Colon (tissue), 2 donors: ENCODE results near the gene TMEM120B.
"Not testable (repeated sequence)": the region's sequence is repeated elsewhere in the genome, so short reads cannot be mapped to it uniquely, and the experiment has no call there.

Experiments used
- FAIRE-seq: peaks from 2 replicates; lab custom pipeline; 2012; peaks lifted over from hg19 to GRCh38; lab: Jason Lieb, UNC
- donor health status: control.
- donor health status: control.

Gene TMEM120B

DNA sequence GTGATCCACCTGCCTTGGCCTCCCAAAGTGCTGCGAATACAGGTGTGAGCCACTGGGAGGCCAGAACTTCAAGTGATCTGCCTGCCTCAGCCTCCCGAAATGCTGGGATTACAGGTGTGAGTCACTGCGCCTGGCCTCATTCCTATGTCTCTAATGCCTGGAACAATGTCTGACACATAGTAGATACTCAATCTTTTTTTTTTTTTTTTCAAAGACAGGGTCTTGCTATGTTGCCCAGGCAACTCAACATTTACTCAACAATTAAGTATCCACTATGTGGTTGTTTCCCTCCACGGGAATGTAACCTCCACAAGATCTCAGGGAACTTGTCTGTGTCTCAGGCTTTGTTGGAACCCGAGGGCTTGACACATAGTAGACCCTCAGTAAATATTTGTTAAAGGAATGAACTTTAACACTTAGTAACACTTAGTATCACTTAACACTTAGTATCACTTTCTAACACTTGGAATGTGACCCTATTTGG is 3.0 kb upstream of the TMEM120B start:
- no peak for FAIRE-seq

DNA sequence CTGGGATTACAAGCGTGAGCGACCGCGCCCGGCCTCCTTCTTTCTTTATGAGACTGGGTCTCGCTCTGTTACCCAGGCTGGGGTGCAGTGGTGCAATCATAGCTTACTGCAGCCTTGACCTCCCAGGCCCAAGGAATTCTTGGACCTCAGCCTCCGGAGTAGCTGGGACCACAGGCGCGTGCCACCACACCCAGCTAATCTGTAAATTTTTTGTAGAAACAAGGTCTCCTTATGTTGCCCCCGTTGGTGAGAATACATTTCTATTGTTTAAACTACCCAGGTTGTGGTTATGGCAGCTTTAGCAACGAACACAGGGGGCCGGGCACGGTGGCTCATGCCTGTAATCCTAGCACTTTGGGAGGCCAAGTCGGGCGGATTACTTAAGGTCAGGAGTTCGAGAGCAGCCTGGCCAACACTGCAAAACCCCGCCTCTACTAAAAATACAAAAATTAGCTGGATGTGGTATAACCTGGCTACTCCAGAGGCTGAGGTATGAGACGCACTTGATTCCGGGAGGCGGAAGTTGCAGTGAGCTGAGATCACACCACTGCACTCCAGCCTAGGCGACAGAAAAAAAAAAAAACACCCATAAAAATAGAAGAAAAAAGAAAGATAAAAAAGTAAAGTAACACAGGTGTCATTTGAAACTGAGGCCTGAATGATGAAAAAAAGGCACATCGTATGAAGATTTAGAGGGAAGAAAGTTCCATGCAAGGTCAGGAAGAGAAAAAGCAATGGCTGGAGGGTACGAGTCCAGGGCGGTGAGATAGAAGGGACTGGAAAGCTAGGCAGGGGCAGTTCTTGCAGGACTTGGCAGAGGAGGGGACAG is 977 bp upstream of the TMEM120B start:
- no peak for FAIRE-seq

DNA sequence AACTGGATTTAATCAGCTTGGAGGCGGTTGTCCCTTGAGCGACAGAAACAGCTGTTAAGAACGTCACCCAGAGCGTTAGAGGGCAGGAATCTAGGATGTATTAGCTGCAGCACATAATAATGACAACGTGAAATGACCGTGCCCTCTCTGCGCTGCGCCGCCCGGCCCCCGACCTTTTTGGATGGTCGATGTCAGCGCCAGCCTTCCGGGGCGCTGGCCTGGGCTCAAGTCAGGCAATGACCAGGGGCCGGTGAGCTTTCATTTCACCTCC is 427 bp upstream of the TMEM120B start:
- no peak for FAIRE-seq

DNA sequence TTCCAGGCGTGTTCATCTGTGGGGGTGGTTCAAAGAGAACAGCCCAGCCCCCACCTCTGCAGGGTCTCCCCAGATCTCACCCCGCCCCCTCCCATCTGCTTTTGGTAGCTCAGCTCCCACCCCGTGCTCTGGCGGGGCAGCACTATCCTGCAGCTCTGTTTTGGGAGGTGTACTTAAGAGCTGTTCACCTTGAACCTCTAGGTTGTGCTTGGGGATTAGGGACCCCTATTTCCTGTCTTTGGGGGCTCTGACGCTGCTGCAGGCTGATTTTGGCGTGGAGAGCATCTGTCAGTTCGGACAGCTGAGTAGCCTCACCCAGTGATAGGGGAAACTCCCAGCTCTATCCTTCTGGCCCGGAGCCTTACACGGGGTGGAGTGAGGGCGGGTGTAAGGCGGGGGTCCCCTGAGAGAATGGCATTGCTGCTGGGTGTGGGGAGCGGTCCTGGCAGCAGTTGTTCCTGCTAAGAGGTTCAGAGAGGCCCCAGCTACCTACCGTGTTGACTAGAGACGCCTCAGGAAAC is 765 bp downstream of the TMEM120B start:
- FAIRE-seq, result no peak

DNA sequence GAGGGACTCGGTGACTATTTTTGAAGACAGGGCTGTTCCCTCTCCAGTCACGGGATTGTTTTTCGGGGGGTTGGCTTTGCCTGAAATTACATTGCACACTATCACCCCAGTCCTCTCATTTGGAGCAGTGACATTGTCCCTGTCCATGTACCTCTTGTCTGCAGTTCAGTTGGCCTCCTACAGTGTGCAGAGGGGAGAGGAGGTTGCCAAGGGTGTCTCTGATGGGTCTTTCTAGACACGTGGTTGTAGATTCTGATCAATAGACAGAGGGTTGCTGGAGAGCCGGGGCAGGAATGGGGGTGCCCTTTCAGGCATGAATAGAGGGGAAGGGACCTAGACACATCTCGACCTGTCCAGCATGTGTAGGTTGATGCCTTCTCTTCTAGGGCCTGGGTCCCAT is 1.2 kb downstream of the TMEM120B start:
- FAIRE-seq, result no peak

DNA sequence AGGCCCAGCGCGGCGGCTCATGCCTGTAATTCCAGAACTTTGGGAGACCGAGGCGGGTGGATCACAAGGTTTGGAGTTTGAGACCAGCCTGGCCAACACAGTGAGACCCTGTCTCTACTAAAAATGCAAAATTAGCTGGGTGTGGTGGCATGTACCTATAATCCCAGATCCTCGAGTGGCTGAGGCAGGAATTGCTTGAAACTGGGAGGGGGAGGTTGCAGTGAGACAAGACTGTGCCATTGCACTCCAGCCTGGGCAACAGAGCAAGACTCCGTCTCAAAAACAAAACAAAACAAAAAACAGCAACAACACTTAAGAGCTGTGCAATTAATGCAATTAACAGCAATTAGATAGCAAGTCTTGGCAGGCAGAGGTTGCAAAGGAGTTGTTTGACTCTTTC is 2.5 kb downstream of the TMEM120B start:
- FAIRE-seq, result not testable (repeated sequence)

DNA sequence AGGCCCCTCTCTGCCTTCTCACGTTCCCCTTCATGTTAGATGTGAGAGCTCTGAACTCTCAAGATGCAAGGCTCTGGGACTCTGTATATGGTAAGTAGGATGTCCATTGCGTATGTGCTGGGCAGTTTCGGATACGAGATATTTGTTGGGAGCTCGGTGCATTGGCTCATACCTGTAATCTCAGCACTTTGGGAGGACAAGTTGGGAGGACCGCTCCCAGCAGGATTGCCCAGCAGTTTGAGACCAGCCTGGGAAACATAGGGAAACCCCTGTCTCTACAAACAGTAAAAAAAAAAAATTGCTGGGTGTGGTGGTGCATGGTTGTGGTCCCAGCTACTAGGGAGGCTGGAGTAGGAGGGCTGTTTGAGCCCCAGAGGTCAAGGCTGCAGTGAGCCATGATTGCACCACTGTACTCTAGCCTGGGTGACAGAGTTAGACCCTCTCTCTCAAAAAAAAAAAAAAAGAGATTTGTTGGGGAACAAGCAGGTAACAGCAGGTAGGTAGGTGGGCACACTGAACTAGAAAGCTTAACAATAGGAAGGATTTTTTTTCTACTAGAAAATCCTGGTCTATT is 3.4 kb downstream of the TMEM120B start:
- no peak for FAIRE-seq

DNA sequence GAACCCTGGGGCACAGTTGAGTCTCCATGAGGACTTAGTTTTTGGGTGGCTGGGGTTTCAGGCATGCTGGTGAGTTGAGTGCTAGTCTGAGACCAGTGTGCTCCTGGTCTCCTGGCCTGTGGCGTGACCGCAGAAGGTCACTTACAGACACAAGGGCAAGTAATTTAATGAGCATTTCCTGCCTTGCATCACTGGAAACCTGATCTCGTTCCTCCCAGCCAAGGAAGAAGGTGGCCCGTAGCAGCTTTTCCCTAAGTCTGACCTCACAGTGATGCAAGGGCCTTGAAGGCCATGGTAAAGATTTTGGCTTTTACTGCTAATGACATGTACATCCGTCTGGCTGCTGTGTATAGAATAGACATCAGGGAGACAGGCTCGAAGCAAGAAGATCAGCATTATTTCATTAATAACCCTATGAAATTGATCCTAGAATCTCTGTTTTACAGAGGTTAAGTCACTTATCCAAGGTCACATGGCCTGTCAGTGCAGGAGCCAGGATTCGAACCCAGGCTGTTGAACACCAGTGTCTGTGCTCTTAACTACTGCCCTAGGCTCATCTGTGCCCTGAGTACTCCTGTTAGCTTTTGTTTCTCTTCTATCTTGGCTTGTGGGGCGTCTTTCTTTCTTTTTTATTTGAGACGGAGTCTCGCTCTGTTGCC is 4.6 kb downstream of the TMEM120B start:
- FAIRE-seq, result no peak

DNA sequence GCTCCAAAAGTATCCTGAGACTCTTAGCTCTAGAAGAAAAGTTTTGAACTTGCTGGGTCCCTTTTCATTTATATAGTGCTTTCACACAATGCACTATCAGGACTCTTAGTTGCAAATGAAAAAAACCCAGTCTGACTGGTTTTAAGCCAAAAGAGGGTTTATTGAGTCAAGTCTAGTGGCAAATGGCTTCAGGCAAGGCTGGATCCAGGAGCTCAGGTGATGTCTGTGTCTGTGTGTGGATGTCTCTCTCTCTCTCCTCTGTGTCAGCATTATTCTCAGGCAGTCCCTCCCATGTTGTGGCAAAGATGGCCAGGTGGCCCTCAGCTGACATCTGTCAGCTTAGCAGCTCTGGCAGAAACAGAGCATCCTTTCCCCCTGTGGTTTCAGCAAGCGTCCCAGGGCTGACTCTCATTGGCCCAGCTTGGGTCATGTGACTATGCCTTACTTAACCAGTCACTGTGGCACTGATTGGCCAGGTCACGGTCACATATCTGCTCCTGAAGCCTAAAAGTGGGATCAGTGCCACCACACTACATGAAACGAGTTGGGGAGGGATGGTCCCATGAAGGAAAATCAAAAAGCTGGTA is 6.2 kb downstream of the TMEM120B start:
- FAIRE-seq, result no peak

DNA sequence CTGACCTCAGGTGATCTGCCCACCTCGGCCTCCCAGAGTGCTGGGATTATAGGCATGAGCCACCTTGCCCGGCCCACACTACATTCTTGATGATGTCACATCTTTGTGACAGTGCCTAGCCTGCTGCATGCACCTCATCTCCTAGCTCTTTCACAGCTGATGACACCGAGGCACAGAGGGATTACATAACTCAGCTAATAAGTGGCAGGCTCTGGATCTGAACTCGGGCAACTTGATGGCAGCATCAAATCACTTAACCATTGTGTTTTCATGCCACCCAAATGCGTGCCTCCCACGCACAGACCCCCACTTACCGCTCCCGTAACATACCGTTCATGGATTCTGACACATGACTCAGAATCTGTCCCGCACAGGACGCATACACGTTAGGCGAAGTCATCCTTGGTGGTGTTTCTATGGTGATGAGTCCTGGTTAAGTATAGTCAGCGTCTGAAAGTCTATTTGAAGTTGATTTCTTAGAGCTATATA is 7.4 kb downstream of the TMEM120B start:
- FAIRE-seq, result no peak

DNA sequence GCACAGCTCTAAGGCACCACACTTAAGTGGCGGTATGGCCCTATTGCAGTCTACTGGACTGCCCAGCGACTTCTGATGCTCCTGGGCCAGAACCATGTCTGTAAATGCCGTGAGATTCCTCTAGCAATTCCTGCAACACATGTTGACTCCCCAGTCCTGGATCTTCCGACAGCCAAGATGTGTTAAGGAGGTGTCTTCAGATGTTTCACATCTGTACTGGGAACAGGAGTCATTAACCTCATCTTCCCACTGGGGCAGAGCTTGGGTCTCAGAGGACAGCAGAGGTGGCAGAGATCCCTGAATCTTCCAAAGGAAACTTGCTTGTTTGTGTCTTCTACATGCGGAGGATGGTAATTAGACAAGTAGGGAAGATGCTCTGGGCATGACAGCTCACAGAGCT is 8.2 kb downstream of the TMEM120B start:
- no peak for FAIRE-seq

DNA sequence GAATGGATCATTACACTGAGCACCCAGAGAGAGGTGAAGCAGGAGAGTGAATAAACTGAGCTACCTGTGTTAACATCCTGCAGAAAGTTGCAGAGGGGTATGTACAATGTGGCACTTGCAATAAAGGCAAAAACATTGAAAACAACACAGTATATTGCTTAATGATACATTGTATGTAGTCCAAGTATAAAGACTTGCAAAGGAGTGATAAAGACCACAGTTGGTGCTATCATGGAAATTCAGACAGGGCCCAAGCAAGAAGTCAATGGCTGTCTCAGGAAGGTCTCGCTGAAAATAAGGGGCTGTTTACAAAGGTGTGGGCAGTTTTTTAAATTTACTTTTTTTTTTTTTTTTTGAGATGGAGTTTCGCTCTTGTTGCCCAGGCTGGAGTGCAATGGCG is 10.0 kb downstream of the TMEM120B start:
- no peak for FAIRE-seq

DNA sequence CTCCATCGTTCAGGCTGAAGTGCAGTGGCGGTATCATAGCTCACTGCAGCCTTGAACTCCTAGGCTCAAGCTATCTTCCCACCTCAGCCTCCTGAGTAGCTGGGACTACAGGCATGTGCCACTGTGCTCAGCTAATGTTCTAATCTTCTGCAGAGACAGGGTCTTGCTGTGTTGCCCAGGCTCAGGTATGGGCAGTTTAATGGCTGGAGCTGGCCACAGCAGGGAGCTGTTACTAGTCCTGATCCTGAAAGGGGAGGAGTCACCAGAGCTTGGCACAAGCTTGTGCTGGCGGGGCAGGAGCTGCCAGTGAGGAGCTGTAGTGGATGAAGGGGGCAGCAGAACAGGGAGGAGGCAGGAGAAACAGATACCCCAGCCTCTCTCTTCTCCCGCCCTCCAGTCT is 10.6 kb downstream of the TMEM120B start:
- no peak for FAIRE-seq

DNA sequence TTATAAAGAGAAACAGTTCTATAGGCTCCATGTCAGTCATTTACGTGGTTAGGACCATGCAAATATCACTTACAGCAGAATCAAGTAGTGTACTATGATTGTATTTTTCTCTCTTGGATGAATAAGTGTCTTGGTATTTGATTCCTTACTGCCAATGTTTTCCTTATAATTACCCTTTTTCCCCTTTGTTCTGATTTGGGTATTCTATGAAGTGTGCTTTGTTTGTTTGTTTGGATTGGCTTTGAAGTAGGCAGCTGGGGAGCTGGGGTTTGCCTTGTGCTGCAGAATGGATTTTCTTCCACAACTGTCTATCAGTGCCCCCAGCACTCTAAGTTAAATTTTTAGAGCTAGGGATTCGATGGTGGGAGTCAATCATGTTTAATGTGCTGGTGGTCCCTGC is 12.4 kb downstream of the TMEM120B start:
- FAIRE-seq, result no peak

DNA sequence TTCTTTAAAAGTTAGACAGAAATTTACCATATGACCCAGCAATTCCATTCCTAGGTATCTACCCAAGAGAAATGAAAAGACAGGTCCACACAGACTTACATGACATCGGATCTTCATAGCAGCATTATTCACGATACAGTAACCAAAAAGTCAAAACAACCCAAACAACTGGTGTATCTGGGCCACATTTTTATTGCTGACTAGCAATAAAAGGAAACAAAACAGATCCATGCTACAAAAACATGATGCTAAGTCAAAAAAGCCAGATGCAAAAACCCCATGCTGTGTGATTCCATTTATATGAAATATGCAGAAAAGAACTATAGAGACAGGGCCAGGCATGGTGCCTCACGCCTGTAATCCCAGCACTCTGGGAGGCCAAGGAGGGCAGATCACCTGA is 12.9 kb downstream of the TMEM120B start:
- FAIRE-seq, result no peak

DNA sequence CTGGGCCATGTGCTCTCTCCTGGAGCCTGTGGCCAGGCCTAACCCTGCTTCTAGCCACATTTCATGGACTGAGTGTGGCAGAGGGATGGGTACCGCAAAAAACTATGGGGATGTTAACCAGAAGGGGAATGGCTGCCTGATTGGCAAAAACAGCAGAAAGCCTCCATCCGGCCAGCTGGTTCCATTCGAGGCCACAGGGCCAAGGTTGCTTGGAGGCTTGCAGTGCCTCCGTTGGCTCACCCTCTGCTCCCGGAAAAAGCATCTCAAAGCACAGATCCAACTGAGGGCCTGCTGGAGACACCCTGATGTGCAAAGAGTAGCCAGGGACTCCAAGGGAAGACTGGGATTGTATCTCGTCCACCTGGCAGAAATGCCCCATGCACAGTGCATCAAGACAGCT is 16.5 kb downstream of the TMEM120B start:
- no peak for FAIRE-seq

DNA sequence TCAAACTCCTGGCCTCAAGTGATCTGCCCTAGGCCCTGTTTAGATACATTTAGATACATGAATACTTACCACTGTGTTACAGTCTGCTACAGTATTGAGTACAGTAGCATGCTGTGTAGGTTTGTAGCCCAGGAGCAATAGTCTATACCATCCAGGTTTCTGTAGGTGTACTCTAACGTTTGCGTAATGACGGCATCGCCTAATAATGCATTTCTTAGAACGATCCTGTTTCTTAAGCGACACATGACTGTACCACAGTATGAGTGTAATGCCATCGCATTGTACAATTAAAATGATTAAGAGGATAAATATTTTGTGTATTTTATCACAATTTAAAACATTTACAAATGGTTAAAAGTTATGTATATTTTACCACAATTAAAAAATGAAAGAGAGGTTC is 18.9 kb downstream of the TMEM120B start:
- FAIRE-seq, result no peak

DNA sequence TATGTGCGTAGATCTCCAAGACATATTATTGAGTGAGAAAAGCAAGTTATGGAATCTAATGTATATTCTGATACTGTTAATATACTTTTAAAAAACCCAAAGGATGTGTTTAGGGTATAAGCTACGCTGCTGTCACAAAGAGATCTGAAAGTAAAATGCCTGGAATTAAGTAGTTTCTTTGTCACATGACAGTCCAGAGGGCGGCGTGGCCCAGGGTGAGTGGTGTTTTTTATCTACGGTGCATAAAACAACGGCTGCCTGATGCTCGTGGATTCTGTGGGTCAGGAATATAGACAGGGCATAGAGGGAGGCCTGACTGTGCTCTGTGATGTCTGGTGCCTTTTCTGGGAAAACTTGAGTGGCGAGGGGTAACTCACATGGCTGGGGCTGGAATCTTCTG is 21.3 kb downstream of the TMEM120B start:
- no peak for FAIRE-seq

DNA sequence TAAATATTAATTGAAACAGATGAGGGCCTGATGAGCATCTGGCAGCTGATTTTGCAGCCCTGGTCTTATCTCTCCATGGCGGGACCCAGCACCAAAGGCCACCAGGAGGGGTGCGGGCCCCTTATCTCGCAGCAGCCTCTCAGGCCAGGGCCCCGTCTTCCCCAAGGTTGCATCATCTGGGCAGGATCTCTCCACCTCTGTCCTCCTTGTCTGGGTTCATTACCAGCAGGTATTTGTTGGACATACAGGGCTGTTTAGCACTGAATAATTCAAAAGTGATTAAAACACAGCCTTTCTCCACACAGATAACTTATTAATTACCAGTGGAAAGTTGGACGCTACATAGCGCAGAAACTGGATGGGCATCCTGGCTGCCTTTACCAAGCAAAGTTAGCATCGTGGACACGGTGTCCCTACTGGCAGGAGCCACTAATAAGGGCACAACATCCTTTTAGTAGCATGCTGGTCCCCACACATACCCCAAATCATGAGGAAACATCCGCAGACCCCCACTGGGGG is 25.8 kb downstream of the TMEM120B start:
- no peak for FAIRE-seq

DNA sequence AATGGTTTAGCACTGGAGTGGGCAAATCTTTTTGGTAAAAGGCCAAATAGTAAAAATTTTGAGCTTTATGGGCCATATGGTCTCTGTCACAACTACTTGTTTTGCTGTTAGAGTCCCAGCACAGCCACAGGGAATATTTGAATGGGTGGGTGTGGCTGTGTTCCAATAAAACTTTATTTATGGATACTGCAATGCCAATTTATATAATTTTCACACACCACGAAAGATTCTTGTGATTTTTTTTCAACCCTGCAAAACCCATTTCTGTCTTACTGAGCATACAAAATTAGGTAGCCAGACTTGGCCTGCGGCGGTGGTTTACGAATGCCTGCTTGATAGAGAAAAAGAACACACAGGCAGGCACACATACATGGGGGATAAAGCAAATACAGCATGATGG is 28.3 kb downstream of the TMEM120B start:
- no peak for FAIRE-seq

DNA sequence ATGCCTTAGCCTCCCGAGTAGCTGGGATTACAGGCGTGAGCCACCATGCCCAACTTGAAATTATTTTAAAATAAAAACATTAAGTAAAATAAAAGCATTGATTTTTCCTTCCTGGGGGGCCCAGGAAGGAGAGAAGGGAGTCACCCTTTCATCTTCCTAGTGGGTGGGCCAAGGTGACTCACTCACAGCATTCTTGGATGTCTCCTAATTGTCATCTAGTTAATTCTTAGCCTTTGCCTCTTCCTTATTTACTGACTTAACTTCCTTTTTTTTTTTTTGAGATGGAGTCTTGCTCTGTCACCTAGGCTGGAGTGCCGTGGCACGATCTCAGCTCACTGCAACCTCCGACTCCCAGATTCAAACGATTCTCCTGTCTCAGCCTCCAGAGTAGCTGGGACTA is 29.2 kb downstream of the TMEM120B start:
- no peak for FAIRE-seq

DNA sequence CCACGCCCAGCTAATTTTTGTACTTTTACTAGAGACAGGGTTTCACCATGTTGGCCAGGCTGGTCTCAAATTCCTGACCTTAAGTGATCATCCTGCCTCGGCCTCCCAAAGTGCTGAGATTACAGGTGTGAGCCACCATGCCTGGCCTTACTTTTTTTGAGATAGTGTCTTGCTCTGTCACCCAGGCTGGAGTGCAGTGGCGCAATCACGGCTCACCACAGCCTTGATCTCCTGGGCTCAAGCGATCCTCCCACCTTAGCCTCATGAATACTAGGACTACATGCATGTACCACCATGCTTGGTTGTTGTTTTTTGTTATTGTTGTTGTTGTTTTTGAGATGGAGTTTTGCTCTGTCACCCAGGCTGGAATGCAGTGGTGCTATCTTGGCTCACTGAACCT is 33.0 kb downstream of the TMEM120B start:
- FAIRE-seq, result not testable (repeated sequence)

DNA sequence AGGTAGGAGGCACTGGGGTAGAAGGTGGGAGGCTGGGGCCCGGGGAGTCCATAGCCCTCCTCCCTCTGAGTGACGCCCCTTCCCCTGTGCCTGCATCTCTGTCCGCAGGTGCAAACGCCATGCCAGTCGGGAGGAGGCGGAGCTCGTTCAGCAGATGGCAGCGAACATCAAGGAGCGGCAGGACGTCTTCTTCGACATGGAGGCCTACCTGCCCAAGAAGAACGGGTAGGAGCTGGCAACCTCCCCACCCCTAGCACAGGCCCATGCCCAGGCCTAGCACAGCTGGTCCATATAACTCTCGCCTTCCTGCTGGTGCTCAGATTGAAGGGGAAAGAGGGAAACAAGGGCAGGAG is 35.6 kb downstream of the TMEM120B start:
- no peak for FAIRE-seq
